ENCODE measurements around the gene CAMK4. TPM values are rescaled to one million over a fixed set of nuclear protein-coding genes. Genes with fewer than 3 reads are reported as not detected.

CAMK4 gene
- total RNA-seq, 1 donor from 2014 or later, result 34.5 TPM

DNA sequence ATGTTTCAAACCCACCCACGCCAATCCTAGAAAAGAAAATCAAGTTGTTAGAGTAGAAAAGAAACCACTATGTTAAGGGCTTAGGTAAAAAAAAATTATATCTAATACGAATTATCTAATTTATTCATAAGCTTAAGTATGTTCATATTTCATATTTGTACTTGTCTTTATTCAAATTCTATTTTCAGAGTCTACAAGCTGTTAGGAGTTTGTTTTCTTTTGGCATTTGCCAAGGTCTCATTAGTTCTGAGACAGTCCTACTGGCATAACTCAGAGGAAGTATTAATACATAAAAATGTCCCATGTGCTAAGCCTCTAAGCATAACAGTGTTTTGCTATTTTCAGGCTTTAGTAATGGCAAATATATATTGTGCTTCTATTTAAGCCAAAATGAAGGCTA, 230.6 kb downstream of the CAMK4 start:
- H3K4me1 Mint-ChIP-seq (ENCODE audit: unreplicated experiment), result peaks cover 2% of the 10 kb centered on the region
- H3K27me3 Mint-ChIP-seq (ENCODE audit: unreplicated experiment), result no peaks in the 10 kb centered on the region
- H3K27ac Mint-ChIP-seq (ENCODE audit: unreplicated experiment), result no peak overlapping the region
- DNase-seq (ENCODE audit: low spot score), result no peak
- TF ChIP-seq, protein P1, sequence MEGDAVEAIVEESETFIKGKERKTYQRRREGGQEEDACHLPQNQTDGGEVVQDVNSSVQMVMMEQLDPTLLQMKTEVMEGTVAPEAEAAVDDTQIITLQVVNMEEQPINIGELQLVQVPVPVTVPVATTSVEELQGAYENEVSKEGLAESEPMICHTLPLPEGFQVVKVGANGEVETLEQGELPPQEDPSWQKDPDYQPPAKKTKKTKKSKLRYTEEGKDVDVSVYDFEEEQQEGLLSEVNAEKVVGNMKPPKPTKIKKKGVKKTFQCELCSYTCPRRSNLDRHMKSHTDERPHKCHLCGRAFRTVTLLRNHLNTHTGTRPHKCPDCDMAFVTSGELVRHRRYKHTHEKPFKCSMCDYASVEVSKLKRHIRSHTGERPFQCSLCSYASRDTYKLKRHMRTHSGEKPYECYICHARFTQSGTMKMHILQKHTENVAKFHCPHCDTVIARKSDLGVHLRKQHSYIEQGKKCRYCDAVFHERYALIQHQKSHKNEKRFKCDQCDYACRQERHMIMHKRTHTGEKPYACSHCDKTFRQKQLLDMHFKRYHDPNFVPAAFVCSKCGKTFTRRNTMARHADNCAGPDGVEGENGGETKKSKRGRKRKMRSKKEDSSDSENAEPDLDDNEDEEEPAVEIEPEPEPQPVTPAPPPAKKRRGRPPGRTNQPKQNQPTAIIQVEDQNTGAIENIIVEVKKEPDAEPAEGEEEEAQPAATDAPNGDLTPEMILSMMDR (IDR thresholded peaks at IDR 0.05; ENCODE audit: unreplicated experiment), result no peak
- H3K4me3 Mint-ChIP-seq (ENCODE audit: unreplicated experiment), result no peak overlapping the region
- H3K36me3 Mint-ChIP-seq (ENCODE audit: low read depth, unreplicated experiment), result no peaks in the 10 kb centered on the region
- H3K9me3 Mint-ChIP-seq (ENCODE audit: unreplicated experiment), result no peaks in the 10 kb centered on the region

DNA sequence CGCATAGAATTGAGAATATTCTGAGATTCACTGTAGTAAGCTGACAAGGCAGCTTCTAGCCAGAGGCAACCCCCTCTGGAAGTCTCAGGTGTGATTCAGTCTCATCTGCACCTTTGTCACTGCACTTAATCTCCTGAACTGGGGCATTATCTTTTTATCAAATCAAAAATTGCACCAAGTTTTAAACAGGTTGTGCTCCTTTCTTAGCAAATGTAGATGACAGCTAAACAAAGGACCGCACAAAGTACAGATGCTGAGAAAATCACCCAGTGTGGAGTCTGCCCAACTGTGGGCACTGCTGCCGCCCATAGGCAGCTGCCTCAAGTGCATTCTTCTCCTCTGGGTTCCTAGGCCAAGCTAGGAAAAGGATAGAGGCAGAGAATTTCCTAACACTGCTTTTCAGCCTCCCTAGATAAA, 237.1 kb downstream of the CAMK4 start:
- TF ChIP-seq, protein P1 (IDR thresholded peaks at IDR 0.05; ENCODE audit: unreplicated experiment), result no peak
- peak; percentile 26 for DNase-seq (ENCODE audit: low spot score)
- no peak overlapping the region for H3K27ac Mint-ChIP-seq (ENCODE audit: unreplicated experiment)
- H3K27me3 Mint-ChIP-seq (ENCODE audit: unreplicated experiment), result no peaks in the 10 kb centered on the region
- H3K9me3 Mint-ChIP-seq (ENCODE audit: unreplicated experiment), result no peaks in the 10 kb centered on the region
- no peak overlapping the region for H3K4me3 Mint-ChIP-seq (ENCODE audit: unreplicated experiment)
- H3K4me1 Mint-ChIP-seq (ENCODE audit: unreplicated experiment), result no peaks in the 10 kb centered on the region
- H3K36me3 Mint-ChIP-seq (ENCODE audit: low read depth, unreplicated experiment), result no peaks in the 10 kb centered on the region

DNA sequence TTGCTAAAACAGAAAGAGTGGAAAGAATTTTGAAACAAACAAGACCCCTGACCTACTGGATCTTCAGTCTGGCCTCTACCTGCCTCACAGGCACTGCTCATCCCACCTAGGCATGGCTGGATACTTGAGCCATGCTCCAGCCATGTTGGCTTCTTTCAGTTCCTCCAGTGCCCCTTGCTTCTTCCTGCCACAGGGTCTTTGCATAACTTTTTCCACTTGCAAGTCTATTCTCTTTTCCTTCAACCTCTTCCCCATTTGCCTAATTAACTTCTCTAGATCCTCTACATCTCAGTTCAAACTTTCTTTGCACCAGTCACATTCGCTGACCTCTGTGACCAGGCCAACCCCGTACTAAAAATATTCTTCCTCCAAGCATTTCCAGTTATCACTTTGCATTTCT, 237.8 kb downstream of the CAMK4 start:
- H3K27ac Mint-ChIP-seq (ENCODE audit: unreplicated experiment), result no peak overlapping the region
- DNase-seq (ENCODE audit: low spot score), result no peak
- H3K4me3 Mint-ChIP-seq (ENCODE audit: unreplicated experiment), result no peak overlapping the region
- H3K36me3 Mint-ChIP-seq (ENCODE audit: low read depth, unreplicated experiment), result no peaks in the 10 kb centered on the region
- H3K27me3 Mint-ChIP-seq (ENCODE audit: unreplicated experiment), result no peaks in the 10 kb centered on the region
- H3K4me1 Mint-ChIP-seq (ENCODE audit: unreplicated experiment), result no peaks in the 10 kb centered on the region
- no peaks in the 10 kb centered on the region for H3K9me3 Mint-ChIP-seq (ENCODE audit: unreplicated experiment)
- TF ChIP-seq, protein P1 (IDR thresholded peaks at IDR 0.05; ENCODE audit: unreplicated experiment), result no peak

DNA sequence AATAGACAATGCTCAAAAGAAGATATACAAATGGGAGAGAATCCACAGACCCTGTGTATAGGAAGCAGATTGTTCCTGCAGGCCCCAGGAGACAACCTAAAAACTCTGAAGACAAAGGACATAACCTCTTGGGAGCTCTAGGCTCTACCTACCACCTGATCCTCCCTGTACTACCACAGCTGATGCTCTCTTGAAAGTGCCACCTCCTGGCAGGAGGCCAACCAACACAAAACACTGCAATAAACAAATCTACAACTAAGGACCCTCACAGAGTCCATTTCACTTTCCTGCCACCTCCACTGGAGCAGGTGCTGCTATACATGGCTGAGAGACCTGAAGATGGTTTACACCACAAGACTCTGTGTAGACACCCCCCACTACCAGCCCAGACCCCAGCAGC, 239.1 kb downstream of the CAMK4 start:
- peaks cover 3% of the 10 kb centered on the region for H3K27me3 Mint-ChIP-seq (ENCODE audit: unreplicated experiment)
- TF ChIP-seq, protein P1 (IDR thresholded peaks at IDR 0.05; ENCODE audit: unreplicated experiment), result no peak
- no peaks in the 10 kb centered on the region for H3K36me3 Mint-ChIP-seq (ENCODE audit: low read depth, unreplicated experiment)
- no peaks in the 10 kb centered on the region for H3K9me3 Mint-ChIP-seq (ENCODE audit: unreplicated experiment)
- no peak overlapping the region for H3K4me3 Mint-ChIP-seq (ENCODE audit: unreplicated experiment)
- DNase-seq (ENCODE audit: low spot score), result no peak
- no peak overlapping the region for H3K27ac Mint-ChIP-seq (ENCODE audit: unreplicated experiment)
- H3K4me1 Mint-ChIP-seq (ENCODE audit: unreplicated experiment), result no peaks in the 10 kb centered on the region

DNA sequence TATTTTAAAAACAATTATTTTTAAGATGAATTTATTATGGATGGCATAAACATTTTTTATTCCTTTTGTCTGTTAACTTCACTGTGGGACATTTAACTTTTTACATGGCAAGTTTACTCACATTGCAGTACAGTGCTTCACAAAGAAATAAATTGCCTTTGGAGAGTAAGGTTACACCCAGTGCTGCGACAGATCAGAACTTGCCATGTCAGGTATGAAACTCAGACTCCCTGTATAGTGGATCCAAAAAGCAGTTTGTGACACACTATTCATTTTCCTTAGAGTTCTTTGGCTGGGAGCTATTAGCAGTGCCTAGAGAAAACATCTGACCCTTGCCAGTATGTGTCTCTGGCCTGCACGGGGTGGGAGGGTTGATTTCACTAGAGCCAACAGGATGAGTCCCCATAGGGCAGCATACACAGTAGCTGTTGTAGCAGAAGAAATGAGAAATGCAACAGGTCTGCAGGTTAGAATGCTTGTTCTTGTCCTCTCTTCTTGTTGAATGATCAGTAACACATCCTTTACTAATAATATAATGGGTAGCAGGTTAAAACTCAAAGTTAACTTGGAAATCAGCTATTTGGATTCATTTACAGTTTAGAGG, 245.2 kb downstream of the CAMK4 start:
- Mint-ChIP-seq H3K27me3 (ENCODE audit: unreplicated experiment) (peaks cover 4% of the 10 kb centered on the region), H3K9me3 (ENCODE audit: unreplicated experiment) (no peaks in the 10 kb centered on the region), H3K36me3 (ENCODE audit: low read depth, unreplicated experiment) (no peaks in the 10 kb centered on the region), H3K4me1 (ENCODE audit: unreplicated experiment) (no peaks in the 10 kb centered on the region), H3K4me3 (ENCODE audit: unreplicated experiment) (no peak overlapping the region), H3K27ac (ENCODE audit: unreplicated experiment) (no peak overlapping the region)
- DNase-seq (ENCODE audit: low spot score), result no peak
- TF ChIP-seq, protein P1 (IDR thresholded peaks at IDR 0.05; ENCODE audit: unreplicated experiment), result no peak
